B cell (primary cell): ENCODE data around the gene LIF. TPM values are rescaled to one million over a fixed set of nuclear protein-coding genes. Genes with fewer than 3 reads are reported as not detected.

ENCODE experiments used
- ATAC-seq: fragments of 200-7000 bp; cut with Tn5 transposase; one replicate; pipeline ENCODE4 v1.10.0; 2021; ENCODE audit warnings: low read depth, mild to moderate bottlenecking, moderate number of reproducible peaks, moderate library complexity
- CTCF ChIA-PET: fragments of 350-600 bp; sonication (Branson Sonifier 250); formaldehyde crosslinking; loops from one replicate; lab custom pipeline; 2021; ENCODE audit warnings: antibody characterized with exemption, inconsistent platforms; lab: Charles Lee
- POLR2A ChIA-PET: fragments of 350-600 bp; sonication (Branson Sonifier 250); formaldehyde crosslinking; loops from one replicate; lab custom pipeline; 2021; ENCODE audit warnings: antibody characterized with exemption; lab: Charles Lee
- DNase-seq: peaks from one replicate; pipeline ENCODE4 v3.0.0; 2013
- H2AFZ ChIP-seq: 2 replicates; pipeline ENCODE4 v1.6.1; 2012; ENCODE audit warnings: mild to moderate bottlenecking, low read depth, low read length; ENCODE audit not compliant: insufficient read depth, poor library complexity, severe bottlenecking
- H3K27ac ChIP-seq, 2 donors: 1 replicate in 1 of 2; 2 replicates in 1 of 2; pipeline ENCODE4 v1.5.1; 2012 to 2013; ENCODE audit warnings: low read length in 2 of 2, mild to moderate bottlenecking in 2 of 2, moderate library complexity in 1 of 2
- H3K27me3 ChIP-seq, 4 experiments: fragments of 200-600 bp in 1 of 4; sonication (generic) in 1 of 4; replicated peaks in 1 of 4; 1 replicate in 2 of 4; 2 replicates in 2 of 4; pipeline versions ENCODE4 v1.6.1 to v1.7.0; 2013 to 2016; ENCODE audit warnings: low read length in 3 of 4, mild to moderate bottlenecking in 2 of 4, mixed read lengths in 1 of 4, moderate library complexity in 1 of 4; ENCODE audit not compliant: insufficient read depth in 4 of 4, control insufficient read depth in 3 of 4; ENCODE audit errors: control extremely low read depth in 1 of 4
- H3K36me3 ChIP-seq, 2 experiments: replicated peaks in 1 of 2; 1 replicate in 1 of 2; 2 replicates in 1 of 2; pipeline versions ENCODE4 v1.6.1 to v1.7.1; 2013; ENCODE audit warnings: low read length in 1 of 2; ENCODE audit not compliant: insufficient read depth in 2 of 2, control insufficient read depth in 1 of 2; ENCODE audit errors: control extremely low read depth in 1 of 2, extremely low read depth in 1 of 2
- H3K4me1 ChIP-seq, 2 donors: fragments of 200-600 bp in 1 of 2; sonication (generic) in 1 of 2; 1 replicate in 1 of 2; 2 replicates in 1 of 2; pipeline versions ENCODE4 v1.5.1 to v1.6.1; 2013 to 2017; ENCODE audit warnings: low read length in 2 of 2; ENCODE audit not compliant: control insufficient read depth in 2 of 2, insufficient read depth in 2 of 2
- H3K4me2 ChIP-seq: replicated peaks from 2 replicates; pipeline ENCODE3; 2012; ENCODE audit warnings: mild to moderate bottlenecking, low read depth, low read length; ENCODE audit not compliant: poor library complexity, severe bottlenecking
- H3K4me3 ChIP-seq, 5 experiments: fragments of 200-600 bp in 1 of 5; sonication (generic) in 1 of 5; 1 replicate in 3 of 5; 2 replicates in 2 of 5; pipeline versions ENCODE4 v1.5.1 to v1.7.0; 2011 to 2016; ENCODE audit warnings: low read length in 4 of 5, mild to moderate bottlenecking in 4 of 5, low read depth in 2 of 5, control low read depth in 1 of 5, moderate library complexity in 1 of 5; ENCODE audit not compliant: insufficient read depth in 1 of 5; ENCODE audit errors: control extremely low read depth in 1 of 5, extremely low read depth in 1 of 5
- H3K79me2 ChIP-seq: fragments of 200-600 bp; sonication (generic); one replicate; pipeline ENCODE4 v1.6.0; 2016; ENCODE audit warnings: low read length; ENCODE audit not compliant: control insufficient read depth, insufficient read depth
- H3K9ac ChIP-seq: fragments of 200-600 bp; sonication (generic); 2 replicates; pipeline ENCODE4 v1.6.1; 2017; ENCODE audit warnings: mild to moderate bottlenecking, low read length, moderate library complexity
- H3K9me3 ChIP-seq, 3 donors: one replicate each; pipeline versions ENCODE4 v1.6.1 to v1.7.1; 2013; ENCODE audit warnings: low read length in 2 of 3; ENCODE audit not compliant: control insufficient read depth in 2 of 3, insufficient read depth in 1 of 3; ENCODE audit errors: control extremely low read depth in 1 of 3
- H4K20me1 ChIP-seq: 2 replicates; pipeline ENCODE4 v1.6.0; 2012; ENCODE audit warnings: mild to moderate bottlenecking, low read length; ENCODE audit not compliant: insufficient read depth, control insufficient read depth, poor library complexity, severe bottlenecking
- H3K27ac Mint-ChIP-seq: one replicate; pipeline ENCODE4 v1.8.0; 2021; ENCODE audit warnings: mixed read lengths
- H3K27me3 Mint-ChIP-seq: one replicate; pipeline ENCODE4 v1.8.0; 2021; ENCODE audit warnings: mixed read lengths
- H3K4me1 Mint-ChIP-seq: one replicate; pipeline ENCODE4 v1.8.0; 2021; ENCODE audit warnings: mixed read lengths
- H3K4me3 Mint-ChIP-seq: one replicate; pipeline ENCODE4 v1.8.0; 2021; ENCODE audit warnings: mixed read lengths
- H3K9me3 Mint-ChIP-seq: one replicate; pipeline ENCODE4 v1.8.0; 2022; ENCODE audit warnings: mixed read lengths; ENCODE audit not compliant: insufficient read depth
- EZH2 ChIP-seq: IDR thresholded peaks from 2 replicates; pipeline ENCODE4 v1.6.1; 2012; ENCODE audit warnings: borderline replicate concordance, low read depth, mild to moderate bottlenecking, moderate library complexity, low read length; ENCODE audit not compliant: insufficient read depth, poor library complexity, severe bottlenecking
- WGBS: methylation state at CpG from one replicate; pipeline ENCODE4 v1.1.5; 2013; ENCODE audit warnings: missing lambda C conversion rate; ENCODE audit not compliant: insufficient coverage; 5-methylcytosine and 5-hydroxymethylcytosine counted together
- intact Hi-C: fragments of 100-400 bp; cut with micrococcal nuclease; formaldehyde crosslinking; loops from one replicate; pipeline ENCODE4 v1.10.0; 2022
- polyA plus RNA-seq: library from polyadenylated mRNA; depleted of rRNA; stranded (reverse); fragments of >200 nt; gene quantifications from 2 replicates; pipeline ENCODE4 v1.2.3, GENCODE V29; 2012
- total RNA-seq, 2 donors: library from RNA; stranded (reverse); fragments of 120-200 nt in 1 of 2; gene quantifications; 1 replicate in 1 of 2; 2 replicates in 1 of 2; pipeline versions ENCODE4 v1.2.3 to v1.2.4, GENCODE V29; 2013 to 2022
- TF ChIP-seq, protein P1 (sequence below): fragments of 200-600 bp; IDR thresholded peaks from one replicate; pipeline ENCODE4 v1.8.0; 2022; ENCODE audit warnings: antibody characterized with exemption, mild to moderate bottlenecking

LIF gene
- total and polyA plus RNA-seq, 2 donors (not counting 1 experiment from before 2014, with no cell fraction given), result 0.47 TPM; not detected in 1

DNA sequence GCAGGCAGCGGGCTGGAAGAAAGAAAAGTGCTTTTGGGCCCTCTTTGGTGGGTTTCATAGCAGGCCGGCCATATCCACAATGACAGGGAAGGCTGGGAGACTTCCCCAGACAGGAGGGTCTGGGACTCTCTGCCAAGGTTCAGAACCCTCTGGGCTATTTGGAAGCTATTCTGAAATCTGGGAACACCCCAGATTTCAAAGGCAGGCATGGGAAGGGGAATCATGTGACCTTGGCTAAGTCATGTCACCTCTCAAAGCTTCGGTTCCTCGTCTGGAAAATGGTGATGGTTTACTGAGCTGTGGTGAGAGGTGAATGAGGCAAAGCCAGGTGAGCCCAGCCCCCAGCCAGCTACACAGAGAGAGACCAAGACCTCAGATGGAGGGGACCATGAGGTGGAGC is 38.1 kb upstream of the LIF start:
- H3K27ac ChIP-seq, result no peak overlapping the region
- ChIA-PET CTCF (interaction anchor here (1.5 to 13.2 kb wide), 6 partner anchors 25 to 201 kb away, joined by 3 to 510 read pairs (median 90); partner anchors contain the start of genes CCDC157, RNF215, SEC14L2 and SF3A1), POLR2A (no interaction called here)
- intact Hi-C loops, result loop anchor here (5.0 kb wide), 1 partner anchor 308 kb away; the partner anchor contains the start of gene PES1
- H3K4me3 ChIP-seq, result no peak overlapping the region
- peaks cover 0 to 3% of the 10 kb centered on the region in 2 experiments for H3K36me3 ChIP-seq
- H3K27me3 ChIP-seq, result no peaks in the 10 kb centered on the region
- 92% methylated on average over 4 of the region's 4 CpGs for WGBS
- no peaks in the 10 kb centered on the region for H3K9me3 ChIP-seq
- H3K9ac ChIP-seq, result no peak overlapping the region
- DNase-seq (no peak), ATAC-seq (no peak)
- no peak overlapping the region for H2AFZ ChIP-seq
- H3K4me3 Mint-ChIP-seq, result no peak overlapping the region
- no peaks in the 10 kb centered on the region for H3K79me2 ChIP-seq
- H3K4me1 Mint-ChIP-seq, result peaks cover 16% of the 10 kb centered on the region
- TF ChIP-seq EZH2, result no peak
- TF ChIP-seq, protein P1, sequence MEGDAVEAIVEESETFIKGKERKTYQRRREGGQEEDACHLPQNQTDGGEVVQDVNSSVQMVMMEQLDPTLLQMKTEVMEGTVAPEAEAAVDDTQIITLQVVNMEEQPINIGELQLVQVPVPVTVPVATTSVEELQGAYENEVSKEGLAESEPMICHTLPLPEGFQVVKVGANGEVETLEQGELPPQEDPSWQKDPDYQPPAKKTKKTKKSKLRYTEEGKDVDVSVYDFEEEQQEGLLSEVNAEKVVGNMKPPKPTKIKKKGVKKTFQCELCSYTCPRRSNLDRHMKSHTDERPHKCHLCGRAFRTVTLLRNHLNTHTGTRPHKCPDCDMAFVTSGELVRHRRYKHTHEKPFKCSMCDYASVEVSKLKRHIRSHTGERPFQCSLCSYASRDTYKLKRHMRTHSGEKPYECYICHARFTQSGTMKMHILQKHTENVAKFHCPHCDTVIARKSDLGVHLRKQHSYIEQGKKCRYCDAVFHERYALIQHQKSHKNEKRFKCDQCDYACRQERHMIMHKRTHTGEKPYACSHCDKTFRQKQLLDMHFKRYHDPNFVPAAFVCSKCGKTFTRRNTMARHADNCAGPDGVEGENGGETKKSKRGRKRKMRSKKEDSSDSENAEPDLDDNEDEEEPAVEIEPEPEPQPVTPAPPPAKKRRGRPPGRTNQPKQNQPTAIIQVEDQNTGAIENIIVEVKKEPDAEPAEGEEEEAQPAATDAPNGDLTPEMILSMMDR, result no peak
- peaks cover 12 to 18% of the 10 kb centered on the region in 2 donors for H3K4me1 ChIP-seq
- no peak overlapping the region for H3K27ac Mint-ChIP-seq
- no peaks in the 10 kb centered on the region for H3K9me3 Mint-ChIP-seq
- H3K4me2 ChIP-seq, result no peak overlapping the region
- peaks cover 8% of the 10 kb centered on the region for H4K20me1 ChIP-seq
- H3K27me3 Mint-ChIP-seq, result peaks cover 3% of the 10 kb centered on the region

DNA sequence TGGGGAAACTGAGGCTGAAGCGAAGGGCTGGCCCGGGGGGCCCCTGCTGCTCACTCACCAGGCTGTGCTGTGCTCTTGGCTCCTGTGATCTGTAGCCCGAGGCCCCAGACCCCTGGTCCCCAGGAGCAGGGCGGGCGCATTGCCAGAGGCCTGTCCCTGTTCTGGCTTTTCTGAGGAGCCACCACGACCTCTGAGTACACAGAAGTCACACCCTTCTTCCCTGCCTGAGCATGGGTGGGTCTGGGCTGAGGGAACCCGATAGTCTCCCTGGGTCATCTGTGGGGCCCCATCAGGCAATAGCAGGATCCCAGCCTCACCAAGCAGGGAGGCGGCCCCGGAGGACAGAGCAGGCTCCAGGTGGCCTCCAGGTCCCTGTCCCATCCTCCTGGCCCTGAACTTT is 37.6 kb upstream of the LIF start:
- Histone ChIP-seq H2AFZ (no peak overlapping the region), H3K4me2 (no peak overlapping the region), H3K9me3 (no peaks in the 10 kb centered on the region), H3K27me3 (peaks cover 0 to 5% (median 0%) of the 10 kb centered on the region in 4 experiments), H4K20me1 (peaks cover 8% of the 10 kb centered on the region), H3K36me3 (peaks cover 0 to 3% of the 10 kb centered on the region in 2 experiments), H3K9ac (no peak overlapping the region), H3K4me1 (peaks cover 12 to 18% of the 10 kb centered on the region in 2 donors), H3K4me3 (no peak overlapping the region), H3K79me2 (no peaks in the 10 kb centered on the region), H3K27ac (no peak overlapping the region)
- ATAC-seq (no peak), DNase-seq (no peak)
- Mint-ChIP-seq H3K9me3 (no peaks in the 10 kb centered on the region), H3K27ac (no peak overlapping the region), H3K4me3 (no peak overlapping the region), H3K27me3 (peaks cover 7% of the 10 kb centered on the region), H3K4me1 (peaks cover 13% of the 10 kb centered on the region)
- ChIA-PET CTCF (interaction anchor here (1.5 to 13.2 kb wide), 5 partner anchors 20 to 201 kb away, joined by 3 to 510 read pairs (median 169); partner anchors contain the start of genes CCDC157, RNF215, SEC14L2 and SF3A1), POLR2A (no interaction called here)
- intact Hi-C loops, result no loop called here
- no peak for TF ChIP-seq EZH2
- WGBS, result 98% methylated on average over 9 of the region's 9 CpGs
